Measurements from ENCODE around the gene COL8A1.

COL8A1 gene

GRCh38 chr3:99683465-99683864, 45.1 kb downstream of the COL8A1 start:
- Histone ChIP-seq H3K9me3 (ENCODE audit: control insufficient read depth, low read length) (no peaks in the 10 kb centered on the region), H3K4me3 (ENCODE audit: insufficient read depth, low read depth, low read length, poor library complexity, severe bottlenecking) (no peak overlapping the region), H3K36me3 (ENCODE audit: control insufficient read depth, insufficient read depth, low read length) (no peaks in the 10 kb centered on the region), H3K4me1 (ENCODE audit: control insufficient read depth, insufficient read depth, low read length, poor library complexity, severe bottlenecking) (no peaks in the 10 kb centered on the region), H3K27ac (ENCODE audit: insufficient read depth, low read length, poor library complexity, severe bottlenecking) (no peak overlapping the region), H3K27me3 (replicated peaks; ENCODE audit: control insufficient read depth, insufficient read depth, low read length, poor library complexity, severe bottlenecking) (no peaks in the 10 kb centered on the region)
- DNase-seq: no peak

DNA sequence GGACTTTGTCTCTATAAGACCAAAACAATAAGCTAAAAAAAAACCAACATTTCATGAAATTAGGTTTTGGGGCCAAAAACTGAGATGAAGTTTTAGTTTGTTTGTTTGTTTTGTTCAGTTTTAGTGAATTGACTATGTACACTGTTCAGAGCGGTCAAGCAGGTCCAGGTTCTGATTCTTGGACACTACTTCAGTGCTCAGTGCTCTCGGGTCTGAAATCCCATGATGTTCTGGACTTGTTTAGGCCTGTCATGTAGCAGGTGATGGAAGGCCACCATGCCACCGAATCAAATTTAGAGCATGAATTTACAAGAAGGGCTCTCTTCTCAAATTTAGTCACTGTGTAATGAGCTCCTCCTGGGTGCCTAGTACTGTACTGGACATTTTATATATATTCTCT, 45.5 kb downstream of the COL8A1 start:
- DNase-seq: no peak
- Histone ChIP-seq H3K36me3 (ENCODE audit: control insufficient read depth, insufficient read depth, low read length) (no peaks in the 10 kb centered on the region), H3K9me3 (ENCODE audit: control insufficient read depth, low read length) (no peaks in the 10 kb centered on the region), H3K27ac (ENCODE audit: insufficient read depth, low read length, poor library complexity, severe bottlenecking) (no peak overlapping the region), H3K27me3 (replicated peaks; ENCODE audit: control insufficient read depth, insufficient read depth, low read length, poor library complexity, severe bottlenecking) (no peaks in the 10 kb centered on the region), H3K4me1 (ENCODE audit: control insufficient read depth, insufficient read depth, low read length, poor library complexity, severe bottlenecking) (no peaks in the 10 kb centered on the region), H3K4me3 (ENCODE audit: insufficient read depth, low read depth, low read length, poor library complexity, severe bottlenecking) (no peak overlapping the region)

- DNase-seq: no peak
- Histone ChIP-seq H3K36me3 (ENCODE audit: control insufficient read depth, insufficient read depth, low read length) (no peaks in the 10 kb centered on the region), H3K4me3 (ENCODE audit: insufficient read depth, low read depth, low read length, poor library complexity, severe bottlenecking) (no peak overlapping the region), H3K27me3 (replicated peaks; ENCODE audit: control insufficient read depth, insufficient read depth, low read length, poor library complexity, severe bottlenecking) (no peaks in the 10 kb centered on the region), H3K27ac (ENCODE audit: insufficient read depth, low read length, poor library complexity, severe bottlenecking) (no peak overlapping the region), H3K4me1 (ENCODE audit: control insufficient read depth, insufficient read depth, low read length, poor library complexity, severe bottlenecking) (no peaks in the 10 kb centered on the region), H3K9me3 (ENCODE audit: control insufficient read depth, low read length) (no peaks in the 10 kb centered on the region)
Observed at GRCh38 chr3:99684644-99685043, 46.2 kb downstream of the COL8A1 start.

DNA sequence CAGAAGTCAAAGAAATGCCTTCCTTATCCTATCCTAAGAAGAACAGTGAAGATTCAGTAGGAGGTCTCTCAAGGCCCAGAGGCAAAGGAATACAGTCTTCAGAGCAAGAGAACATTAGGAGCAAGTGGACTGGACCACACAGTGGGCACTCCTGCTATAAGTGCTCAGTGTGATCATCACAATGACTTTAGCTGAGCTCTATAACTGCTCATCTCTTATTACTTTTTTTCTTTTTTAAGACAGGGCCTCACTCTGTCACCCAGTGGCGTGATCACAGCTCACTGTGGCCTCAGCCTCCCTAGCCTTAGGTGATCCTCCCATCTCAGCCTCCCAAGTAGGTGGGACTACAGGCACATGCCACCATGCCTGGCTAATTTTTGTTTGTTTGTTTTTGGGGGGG, 48.1 kb downstream of the COL8A1 start:
- no peaks in the 10 kb centered on the region for H3K27me3 ChIP-seq (replicated peaks; ENCODE audit: control insufficient read depth, insufficient read depth, low read length, poor library complexity, severe bottlenecking)
- no peak overlapping the region for H3K4me3 ChIP-seq (ENCODE audit: insufficient read depth, low read depth, low read length, poor library complexity, severe bottlenecking)
- no peaks in the 10 kb centered on the region for H3K36me3 ChIP-seq (ENCODE audit: control insufficient read depth, insufficient read depth, low read length)
- H3K9me3 ChIP-seq (ENCODE audit: control insufficient read depth, low read length): no peaks in the 10 kb centered on the region
- no peak overlapping the region for H3K27ac ChIP-seq (ENCODE audit: insufficient read depth, low read length, poor library complexity, severe bottlenecking)
- no peaks in the 10 kb centered on the region for H3K4me1 ChIP-seq (ENCODE audit: control insufficient read depth, insufficient read depth, low read length, poor library complexity, severe bottlenecking)
- DNase-seq: no peak

DNA sequence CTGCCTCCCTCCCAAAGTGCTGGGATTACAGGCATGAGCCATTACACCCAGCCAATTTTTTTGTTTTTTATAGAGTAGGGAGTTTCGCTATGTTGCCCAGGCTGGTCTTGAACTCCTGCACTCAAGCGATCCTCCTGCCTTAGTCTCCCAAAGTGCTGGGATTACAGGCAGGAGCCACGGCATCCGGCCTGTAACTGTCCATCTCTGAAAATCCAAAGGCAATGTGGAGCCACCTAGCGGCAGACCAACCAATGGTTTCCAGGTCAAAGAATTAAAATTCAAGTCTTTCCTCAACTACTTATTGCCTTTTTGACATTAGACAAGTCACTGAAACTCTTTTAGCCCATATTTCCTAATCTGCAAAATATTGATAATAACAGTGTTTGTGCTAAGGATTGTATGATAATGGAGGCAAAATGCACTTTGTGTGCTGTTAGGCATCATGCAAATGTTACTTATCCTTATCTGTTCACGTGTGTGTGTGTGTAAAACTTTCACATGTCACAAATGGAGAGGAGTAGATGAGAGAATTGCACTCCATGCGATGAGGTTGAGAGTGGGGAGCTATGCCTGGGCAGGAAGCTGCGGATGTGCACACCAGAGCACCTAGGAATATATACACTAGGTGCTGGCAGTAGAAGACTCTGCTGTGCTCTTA, 48.7 kb downstream of the COL8A1 start:
- no peak for DNase-seq
- Histone ChIP-seq H3K36me3 (ENCODE audit: control insufficient read depth, insufficient read depth, low read length) (no peaks in the 10 kb centered on the region), H3K4me3 (ENCODE audit: insufficient read depth, low read depth, low read length, poor library complexity, severe bottlenecking) (no peak overlapping the region), H3K27ac (ENCODE audit: insufficient read depth, low read length, poor library complexity, severe bottlenecking) (no peak overlapping the region), H3K9me3 (ENCODE audit: control insufficient read depth, low read length) (no peaks in the 10 kb centered on the region), H3K27me3 (replicated peaks; ENCODE audit: control insufficient read depth, insufficient read depth, low read length, poor library complexity, severe bottlenecking) (no peaks in the 10 kb centered on the region), H3K4me1 (ENCODE audit: control insufficient read depth, insufficient read depth, low read length, poor library complexity, severe bottlenecking) (no peaks in the 10 kb centered on the region)

DNA sequence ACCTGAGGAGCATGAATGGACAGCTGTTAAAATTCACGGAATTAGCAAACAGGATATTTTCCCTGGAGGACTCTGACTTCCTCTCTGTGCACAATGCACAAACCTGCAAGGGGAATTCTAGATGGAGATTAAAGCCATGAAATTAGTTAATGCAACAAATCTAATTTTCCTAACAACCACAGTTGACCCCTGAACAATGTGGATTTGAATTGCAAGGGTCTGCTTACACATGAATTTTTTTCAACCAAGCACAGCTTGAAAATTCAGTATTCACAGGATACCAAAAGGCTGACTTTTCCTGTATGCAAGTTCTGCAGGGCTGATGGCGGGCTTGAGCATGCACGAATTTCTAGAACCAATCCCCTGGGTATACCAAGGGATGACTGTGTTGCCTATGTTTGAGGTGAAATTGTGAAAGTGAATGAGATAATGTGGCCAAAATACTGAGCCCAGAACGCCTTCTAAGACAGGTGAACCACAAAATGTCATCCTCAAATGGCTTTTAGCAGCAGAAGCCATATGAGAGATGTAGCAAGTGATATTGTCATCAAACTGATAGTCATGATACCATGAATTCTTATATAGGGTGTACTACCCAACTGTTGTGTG, 52.5 kb downstream of the COL8A1 start:
- no peak overlapping the region for H3K4me3 ChIP-seq (ENCODE audit: insufficient read depth, low read depth, low read length, poor library complexity, severe bottlenecking)
- H3K4me1 ChIP-seq (ENCODE audit: control insufficient read depth, insufficient read depth, low read length, poor library complexity, severe bottlenecking): no peaks in the 10 kb centered on the region
- H3K36me3 ChIP-seq (ENCODE audit: control insufficient read depth, insufficient read depth, low read length): no peaks in the 10 kb centered on the region
- no peak for DNase-seq
- no peaks in the 10 kb centered on the region for H3K27me3 ChIP-seq (replicated peaks; ENCODE audit: control insufficient read depth, insufficient read depth, low read length, poor library complexity, severe bottlenecking)
- H3K9me3 ChIP-seq (ENCODE audit: control insufficient read depth, low read length): no peaks in the 10 kb centered on the region
- no peak overlapping the region for H3K27ac ChIP-seq (ENCODE audit: insufficient read depth, low read length, poor library complexity, severe bottlenecking)

DNA sequence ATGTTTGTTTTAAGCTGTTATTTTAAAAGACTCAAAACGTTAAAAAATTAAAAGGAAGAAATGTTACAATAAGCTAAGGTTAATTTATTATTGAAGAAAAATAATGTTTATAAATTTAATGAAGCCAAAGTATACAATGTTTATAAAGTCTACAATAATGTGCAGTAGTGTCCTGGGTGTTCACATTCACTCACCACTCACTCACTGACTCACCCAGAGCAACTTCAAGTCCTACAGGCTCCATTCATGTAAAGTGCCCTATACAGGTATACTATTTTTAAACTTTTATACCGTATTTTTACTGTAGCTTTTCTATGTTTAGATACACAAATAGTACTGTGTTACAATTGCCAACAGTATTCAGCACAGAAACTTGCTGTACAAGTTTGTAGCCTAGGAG, 55.2 kb downstream of the COL8A1 start:
- Histone ChIP-seq H3K4me3 (ENCODE audit: insufficient read depth, low read depth, low read length, poor library complexity, severe bottlenecking) (no peak overlapping the region), H3K9me3 (ENCODE audit: control insufficient read depth, low read length) (no peaks in the 10 kb centered on the region), H3K36me3 (ENCODE audit: control insufficient read depth, insufficient read depth, low read length) (no peaks in the 10 kb centered on the region), H3K27ac (ENCODE audit: insufficient read depth, low read length, poor library complexity, severe bottlenecking) (no peak overlapping the region), H3K4me1 (ENCODE audit: control insufficient read depth, insufficient read depth, low read length, poor library complexity, severe bottlenecking) (no peaks in the 10 kb centered on the region), H3K27me3 (replicated peaks; ENCODE audit: control insufficient read depth, insufficient read depth, low read length, poor library complexity, severe bottlenecking) (no peaks in the 10 kb centered on the region)
- DNase-seq: no peak

DNA sequence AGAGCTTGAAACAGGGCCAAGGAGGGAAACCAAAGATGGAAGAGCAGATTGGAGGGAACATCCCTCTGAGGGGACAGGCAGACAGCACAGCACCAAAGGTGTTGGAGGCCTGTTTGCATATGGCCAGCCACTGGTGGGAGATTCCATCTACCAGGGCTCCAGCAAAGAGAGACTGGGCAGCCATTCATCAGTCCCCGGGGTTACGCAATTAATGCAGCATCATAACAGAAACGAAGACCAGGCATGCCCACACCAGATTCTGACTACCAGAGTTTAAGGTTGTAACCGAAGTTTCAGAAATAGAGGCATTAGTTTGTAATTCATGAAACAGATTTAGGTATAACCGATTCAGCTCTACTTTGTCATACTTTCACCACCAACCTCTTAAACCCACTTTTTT, 58.1 kb downstream of the COL8A1 start:
- Histone ChIP-seq H3K27ac (ENCODE audit: insufficient read depth, low read length, poor library complexity, severe bottlenecking) (no peak overlapping the region), H3K4me3 (ENCODE audit: insufficient read depth, low read depth, low read length, poor library complexity, severe bottlenecking) (no peak overlapping the region), H3K9me3 (ENCODE audit: control insufficient read depth, low read length) (no peaks in the 10 kb centered on the region), H3K4me1 (ENCODE audit: control insufficient read depth, insufficient read depth, low read length, poor library complexity, severe bottlenecking) (no peaks in the 10 kb centered on the region), H3K36me3 (ENCODE audit: control insufficient read depth, insufficient read depth, low read length) (no peaks in the 10 kb centered on the region), H3K27me3 (replicated peaks; ENCODE audit: control insufficient read depth, insufficient read depth, low read length, poor library complexity, severe bottlenecking) (no peaks in the 10 kb centered on the region)
- no peak for DNase-seq

DNA sequence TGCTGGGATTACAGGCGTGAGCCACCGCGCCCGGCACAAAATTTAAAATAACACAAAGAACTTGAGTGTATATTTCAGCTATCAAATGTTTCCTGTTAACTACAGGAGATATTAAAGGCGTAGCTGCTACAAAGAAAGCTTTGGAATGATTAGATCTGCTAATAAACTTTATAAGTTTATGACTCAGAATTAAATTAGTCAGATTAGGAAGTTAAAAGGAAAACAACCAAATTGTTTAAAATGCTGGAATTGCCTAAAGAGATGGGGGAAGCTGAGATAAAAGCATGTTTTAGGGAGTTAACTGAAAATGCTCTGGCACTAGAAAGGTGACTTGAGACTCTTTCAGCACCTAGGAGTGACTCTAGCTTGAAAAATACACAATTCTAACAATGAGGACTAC, 58.9 kb downstream of the COL8A1 start:
- Histone ChIP-seq H3K27ac (ENCODE audit: insufficient read depth, low read length, poor library complexity, severe bottlenecking) (no peak overlapping the region), H3K9me3 (ENCODE audit: control insufficient read depth, low read length) (no peaks in the 10 kb centered on the region), H3K4me1 (ENCODE audit: control insufficient read depth, insufficient read depth, low read length, poor library complexity, severe bottlenecking) (no peaks in the 10 kb centered on the region), H3K4me3 (ENCODE audit: insufficient read depth, low read depth, low read length, poor library complexity, severe bottlenecking) (no peak overlapping the region), H3K27me3 (replicated peaks; ENCODE audit: control insufficient read depth, insufficient read depth, low read length, poor library complexity, severe bottlenecking) (no peaks in the 10 kb centered on the region), H3K36me3 (ENCODE audit: control insufficient read depth, insufficient read depth, low read length) (no peaks in the 10 kb centered on the region)
- no peak for DNase-seq

DNA sequence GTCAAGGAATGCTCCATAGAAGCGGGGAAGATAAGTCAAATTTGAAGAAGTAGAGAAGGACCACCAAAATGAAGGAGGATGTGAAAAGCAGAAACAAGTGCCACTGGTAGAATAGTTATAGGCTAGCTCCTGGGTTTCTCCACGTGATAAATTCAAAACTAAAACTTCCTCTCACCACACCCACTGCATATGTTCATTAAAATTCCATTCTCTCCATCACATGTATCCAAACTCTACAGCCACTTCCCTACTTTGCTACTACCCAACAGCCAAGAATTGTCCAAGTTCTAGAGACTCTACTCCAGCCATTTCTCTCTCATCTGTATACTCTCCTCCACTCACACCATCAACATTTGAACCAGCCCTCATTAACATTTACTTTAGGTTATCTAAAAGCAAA, 60.5 kb downstream of the COL8A1 start:
- no peaks in the 10 kb centered on the region for H3K36me3 ChIP-seq (ENCODE audit: control insufficient read depth, insufficient read depth, low read length)
- DNase-seq: no peak
- H3K4me3 ChIP-seq (ENCODE audit: insufficient read depth, low read depth, low read length, poor library complexity, severe bottlenecking): no peak overlapping the region
- peaks cover 3% of the 10 kb centered on the region for H3K4me1 ChIP-seq (ENCODE audit: control insufficient read depth, insufficient read depth, low read length, poor library complexity, severe bottlenecking)
- no peaks in the 10 kb centered on the region for H3K9me3 ChIP-seq (ENCODE audit: control insufficient read depth, low read length)
- H3K27ac ChIP-seq (ENCODE audit: insufficient read depth, low read length, poor library complexity, severe bottlenecking): no peak overlapping the region
- H3K27me3 ChIP-seq (replicated peaks; ENCODE audit: control insufficient read depth, insufficient read depth, low read length, poor library complexity, severe bottlenecking): no peaks in the 10 kb centered on the region
